NCI-H82 (cell line): Measurements from ENCODE around the gene HS6ST2.

Source experiments
- DNase-seq: peaks from one replicate; lab custom pipeline; 2025; lab: John Stamatoyannopoulos, UW

HS6ST2 gene

GRCh38 chrX:132790329-132790728 lies 168.1 kb downstream of the HS6ST2 start:
- no peak for DNase-seq

- DNase-seq = no peak
Measured at GRCh38 chrX:132786217-132786616, 172.2 kb downstream of the HS6ST2 start.

DNA sequence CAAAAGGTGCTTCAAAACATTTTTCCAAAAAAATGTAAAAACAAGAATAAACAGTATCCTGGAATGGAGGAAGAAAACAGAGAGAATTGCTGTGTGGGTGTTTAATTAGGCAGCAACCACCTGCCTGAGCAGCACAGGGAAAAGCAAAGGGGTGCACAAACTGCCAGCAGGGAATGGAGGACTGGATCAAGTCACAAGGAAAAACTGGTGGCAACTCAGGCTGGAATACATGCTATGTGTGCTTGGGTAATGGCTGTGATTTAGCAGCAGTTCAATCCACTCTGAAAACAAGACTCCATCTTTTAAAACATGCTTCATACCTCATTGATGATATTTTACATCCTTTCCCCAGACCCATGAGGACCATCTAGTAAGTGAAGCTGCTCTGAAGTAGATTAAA lies 179.5 kb downstream of the HS6ST2 start:
- no peak for DNase-seq

- DNase-seq = no peak
Measured at GRCh38 chrX:132776486-132777210, 181.8 kb downstream of the HS6ST2 start.

DNA sequence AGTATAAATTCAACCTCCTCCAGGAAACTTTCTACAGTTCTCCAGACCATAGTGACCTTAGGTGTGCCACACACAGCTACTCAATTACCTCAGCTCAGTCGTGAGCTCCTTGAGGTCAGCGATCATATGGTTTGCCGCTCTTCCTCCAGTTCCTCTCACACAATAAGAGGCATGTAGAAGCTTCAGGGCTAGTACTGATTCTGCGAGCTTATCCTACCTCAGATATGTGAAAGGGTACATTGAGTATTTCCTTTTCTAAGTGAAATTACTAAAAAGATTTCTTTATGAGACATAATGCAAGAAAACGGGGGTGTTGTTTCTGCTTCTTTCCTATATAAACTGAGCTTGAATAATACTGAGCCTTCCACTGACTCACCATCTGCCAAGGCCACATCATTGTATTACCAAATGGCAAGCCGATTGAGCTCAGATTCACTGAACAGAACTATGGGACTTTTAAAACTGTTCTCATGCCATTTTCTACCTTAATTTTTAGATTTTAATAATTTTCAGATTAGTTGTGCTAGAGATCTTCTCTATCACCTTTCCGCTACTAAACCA lies 183.1 kb downstream of the HS6ST2 start:
- DNase-seq = no peak

- no peak for DNase-seq
Measured at GRCh38 chrX:132774010-132774714, 184.3 kb downstream of the HS6ST2 start.

- no peak for DNase-seq
Measured at GRCh38 chrX:132769609-132770008, 188.8 kb downstream of the HS6ST2 start.

GRCh38 chrX:132766452-132766851 lies 192.0 kb downstream of the HS6ST2 start:
- DNase-seq = no peak

DNA sequence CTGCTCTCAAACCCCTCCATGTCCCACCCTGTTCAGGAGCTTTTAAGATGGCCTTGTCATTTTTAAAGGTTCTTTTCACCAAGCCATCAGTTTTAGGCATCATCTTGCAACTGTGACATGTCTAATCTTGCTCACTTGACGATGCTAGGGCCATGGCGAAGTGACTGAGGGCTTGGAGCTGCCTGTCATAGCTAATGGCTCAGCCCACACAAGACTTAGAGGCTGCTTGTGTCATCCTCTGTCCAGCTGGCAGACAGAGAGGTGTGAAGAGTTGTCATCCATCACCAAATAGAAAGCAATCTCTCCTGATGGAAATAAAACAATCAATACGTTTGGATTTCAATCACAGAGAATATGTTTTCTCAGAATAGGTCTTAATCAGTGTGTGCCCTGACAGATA lies 194.9 kb downstream of the HS6ST2 start:
- DNase-seq = no peak

GRCh38 chrX:132758759-132759158 lies 199.7 kb downstream of the HS6ST2 start:
- DNase-seq = no peak

- no peak for DNase-seq
Measured at GRCh38 chrX:132757066-132757623, 201.3 kb downstream of the HS6ST2 start.

DNA sequence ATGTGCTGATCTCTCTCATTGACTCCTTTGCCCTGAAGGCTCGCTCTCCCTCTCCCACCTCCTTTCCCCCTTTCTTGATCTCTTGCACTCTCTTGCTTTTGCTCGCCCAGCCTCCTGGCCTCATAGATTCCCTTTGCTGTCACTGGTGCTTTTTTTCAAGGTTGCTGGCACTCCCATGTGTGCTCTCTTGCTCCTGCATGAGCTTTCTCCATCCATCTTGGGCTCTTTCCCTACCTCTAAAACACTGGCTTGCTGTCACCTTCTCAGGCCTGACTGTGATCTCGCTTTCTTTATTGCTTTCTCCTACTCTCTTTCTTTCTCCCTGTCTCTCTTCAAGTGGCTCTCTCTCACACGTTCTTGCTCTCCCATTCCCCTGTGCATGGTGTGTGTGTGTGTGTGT lies 202.0 kb downstream of the HS6ST2 start:
- no peak for DNase-seq

DNA sequence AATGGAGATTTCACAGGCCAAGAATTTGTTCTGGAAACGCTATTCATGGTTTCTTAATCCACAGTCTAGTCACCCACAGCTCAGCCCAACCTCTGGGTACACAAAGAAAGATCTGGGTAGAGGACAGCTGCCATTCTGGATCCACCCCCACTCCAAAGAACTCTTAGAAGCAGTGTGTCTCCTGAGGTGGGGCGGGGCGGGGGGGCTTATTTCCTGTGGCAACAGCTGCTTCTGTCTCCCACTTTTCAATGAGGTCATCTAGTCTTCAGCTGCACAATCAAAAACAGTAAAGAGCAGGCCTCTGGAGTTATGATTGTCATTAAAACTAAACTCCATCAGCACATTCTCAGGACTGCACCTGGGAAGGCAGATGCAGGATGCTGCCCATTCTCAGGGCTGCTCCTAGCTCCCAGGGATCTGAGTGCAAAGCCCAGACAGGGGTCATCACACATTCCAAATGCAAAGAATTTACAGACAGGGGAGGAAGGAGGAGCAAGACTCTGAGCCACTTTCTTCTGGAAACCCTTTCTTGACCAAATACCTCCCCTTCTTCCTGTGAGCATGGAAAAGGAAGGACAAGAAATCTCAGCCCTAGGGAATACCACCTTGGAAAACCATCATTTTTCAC lies 207.3 kb downstream of the HS6ST2 start:
- DNase-seq = peak; percentile 30

- no peak for DNase-seq
Measured at GRCh38 chrX:132750331-132751062, 207.9 kb downstream of the HS6ST2 start.

DNA sequence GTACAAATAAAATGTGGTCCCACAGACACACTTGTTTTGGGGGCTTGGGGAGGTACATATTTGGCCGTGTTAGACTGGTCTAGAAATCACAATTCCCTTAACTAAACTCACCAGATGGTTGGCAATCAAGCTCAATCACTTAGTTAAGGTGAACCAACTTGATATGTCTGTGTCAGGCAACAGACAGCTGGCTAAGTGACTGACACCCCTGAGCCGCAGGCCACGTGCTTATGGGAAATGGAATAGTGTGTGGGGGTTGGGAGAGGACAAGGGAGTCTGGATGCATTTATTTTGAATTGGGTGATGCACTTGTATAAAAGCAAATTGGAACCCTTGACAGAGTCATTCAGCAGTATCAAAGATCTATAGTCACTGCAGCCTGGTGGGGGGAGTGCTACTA lies 209.0 kb downstream of the HS6ST2 start:
- peak; percentile 80 for DNase-seq

DNA sequence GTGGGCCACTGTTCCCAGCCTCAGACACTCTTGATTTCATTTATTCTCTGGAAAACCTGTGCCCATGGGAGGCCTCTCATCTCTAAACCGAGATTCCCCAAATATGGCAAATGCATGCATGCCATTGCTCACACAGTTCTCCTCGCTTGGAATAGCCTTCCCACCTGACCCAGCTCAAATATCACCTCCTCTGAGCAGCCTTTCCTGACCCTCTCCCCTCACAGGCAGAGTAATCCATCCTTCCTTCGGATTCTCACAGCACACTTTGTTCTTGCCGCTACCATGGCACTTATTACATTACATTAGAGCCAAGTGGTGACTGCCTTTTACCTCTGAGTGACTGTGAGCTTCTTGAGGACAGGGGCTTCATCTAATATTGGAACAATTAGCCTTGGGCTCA lies 209.5 kb downstream of the HS6ST2 start:
- no peak for DNase-seq

- no peak for DNase-seq
Measured at GRCh38 chrX:132748268-132748667, 210.2 kb downstream of the HS6ST2 start.

GRCh38 chrX:132745593-132745992 lies 212.8 kb downstream of the HS6ST2 start:
- no peak for DNase-seq

DNA sequence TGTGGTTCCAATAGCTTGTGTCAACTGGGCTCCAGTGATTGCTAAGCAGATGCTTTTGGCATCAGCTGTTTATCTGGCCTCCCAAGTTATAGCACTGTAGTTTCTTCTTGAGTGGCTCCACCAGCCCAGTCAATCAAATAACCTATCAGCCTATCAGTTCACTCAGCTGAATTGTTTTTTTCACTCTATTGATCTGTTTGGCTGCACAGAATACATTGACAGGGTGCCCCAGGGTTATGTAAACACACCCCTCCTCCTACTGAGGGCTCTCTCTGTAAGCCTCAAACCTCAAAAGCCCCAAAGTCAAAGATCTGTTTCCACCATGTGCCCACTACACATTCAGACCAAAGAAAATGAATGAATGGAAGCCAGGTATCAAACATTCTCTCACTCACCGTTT lies 214.0 kb downstream of the HS6ST2 start:
- no peak for DNase-seq

DNA sequence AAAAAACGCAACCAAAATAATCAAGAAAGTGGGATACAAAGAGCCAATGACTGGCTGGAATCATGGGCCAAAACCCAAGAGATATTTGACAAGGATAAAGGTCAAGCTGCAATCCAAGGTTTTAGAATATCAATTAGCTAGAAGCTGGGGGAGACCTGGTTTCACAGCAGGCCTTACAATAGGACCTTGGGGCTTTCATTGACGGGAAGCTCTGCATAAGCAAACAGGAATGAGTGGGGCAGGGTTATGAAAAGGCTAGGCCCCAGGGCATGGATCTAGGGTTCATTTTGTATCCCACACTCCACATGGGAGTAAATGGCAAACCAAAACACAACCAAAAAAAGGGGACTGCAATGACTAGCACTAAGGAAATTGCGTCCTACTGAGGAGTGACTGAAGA lies 215.3 kb downstream of the HS6ST2 start:
- no peak for DNase-seq

DNA sequence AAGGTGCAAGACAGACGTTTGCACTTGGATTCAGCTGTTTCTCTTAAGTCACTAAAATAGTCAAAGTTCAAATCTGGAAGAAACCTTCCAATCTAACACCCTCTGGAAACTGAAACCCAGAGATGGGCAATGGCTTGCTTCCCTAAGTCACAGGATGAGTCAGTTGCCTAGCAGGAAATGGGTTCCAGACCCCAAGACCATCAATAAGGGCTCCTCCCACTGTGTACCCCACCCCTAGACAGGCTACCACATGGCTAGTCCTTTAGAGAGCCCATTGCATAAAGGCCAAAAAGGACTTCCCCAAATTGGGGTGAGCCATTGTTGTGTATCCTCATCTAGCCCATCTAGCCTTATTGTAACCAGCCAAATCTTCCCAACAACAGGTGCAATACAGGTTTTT lies 216.2 kb downstream of the HS6ST2 start:
- no peak for DNase-seq

- no peak for DNase-seq
Measured at GRCh38 chrX:132741689-132742088, 216.7 kb downstream of the HS6ST2 start.
